Thymus (tissue), 11 donors: ENCODE data around the gene CYP2W1. TPM values are rescaled to one million over a fixed set of nuclear protein-coding genes. Genes with fewer than 3 reads are reported as not detected.

Experiments used
- DNase-seq, 9 donors: peaks; one replicate each; pipeline ENCODE4 v3.0.0-alpha.2; 2013; ENCODE audit warnings: low spot score in 9 of 9, low read depth in 6 of 9, missing footprints in 1 of 9
- H3K27ac ChIP-seq, 2 donors: one replicate each; pipeline ENCODE4 v1.5.1; 2013; ENCODE audit warnings: control low read depth in 1 of 2, low read depth in 1 of 2, low read length in 1 of 2, mild to moderate bottlenecking in 1 of 2, moderate library complexity in 1 of 2
- H3K27me3 ChIP-seq, 2 donors: one replicate each; pipeline ENCODE4 v1.5.1; 2013; ENCODE audit warnings: low read length in 1 of 2; ENCODE audit not compliant: control insufficient read depth in 2 of 2, insufficient read depth in 1 of 2
- H3K36me3 ChIP-seq, 2 donors: one replicate each; pipeline ENCODE4 v1.5.1; 2013; ENCODE audit warnings: low read length in 1 of 2, mild to moderate bottlenecking in 1 of 2, moderate library complexity in 1 of 2; ENCODE audit not compliant: control insufficient read depth in 2 of 2, insufficient read depth in 2 of 2
- H3K4me1 ChIP-seq, 2 donors: one replicate each; pipeline ENCODE4 v1.5.1; 2013; ENCODE audit warnings: low read length in 2 of 2; ENCODE audit not compliant: control insufficient read depth in 2 of 2, insufficient read depth in 2 of 2
- H3K4me3 ChIP-seq, 2 donors: one replicate each; pipeline ENCODE4 v1.5.1; 2013; ENCODE audit warnings: low read length in 2 of 2, control low read depth in 1 of 2, mild to moderate bottlenecking in 1 of 2
- H3K9me3 ChIP-seq, 2 donors: one replicate each; pipeline ENCODE4 v1.5.1; 2013; ENCODE audit warnings: low read length in 1 of 2, mild to moderate bottlenecking in 1 of 2; ENCODE audit not compliant: control insufficient read depth in 2 of 2, insufficient read depth in 1 of 2
- WGBS: extraction: QIAGEN DNeasy Blood & Tissue Kit; methylation state at CpG from one replicate; pipeline ENCODE4 v1.1.7; 2013; 5-methylcytosine and 5-hydroxymethylcytosine counted together
- polyA plus RNA-seq: library from polyadenylated mRNA; stranded (reverse); fragments of 200-250 nt; gene quantifications from one replicate; pipeline ENCODE4 v1.2.3, GENCODE V29; 2013
- total RNA-seq: library from RNA; stranded (reverse); fragments of 120-200 nt; gene quantifications from one replicate; pipeline ENCODE4 v1.2.4, GENCODE V29; 2013
- donor health status: healthy.

Gene CYP2W1
- total and polyA plus RNA-seq, 2 donors, result 0.09 to 0.48 TPM

GRCh38 chr7:966291-967069, 16.5 kb upstream of the CYP2W1 start:
- no peak overlapping the region for H3K4me3 ChIP-seq
- peaks cover 10 to 26% of the 10 kb centered on the region in 2 donors for H3K4me1 ChIP-seq
- no peak overlapping the region for H3K27ac ChIP-seq
- peaks cover 2 to 27% of the 10 kb centered on the region in 2 donors for H3K27me3 ChIP-seq
- peaks cover 42 to 44% of the 10 kb centered on the region in 2 donors for H3K36me3 ChIP-seq
- WGBS, result 90% methylated on average over 22 of the region's 22 CpGs
- H3K9me3 ChIP-seq, result no peaks in the 10 kb centered on the region
- no peak for DNase-seq

GRCh38 chr7:967361-968082, 15.5 kb upstream of the CYP2W1 start:
- Histone ChIP-seq H3K36me3 (peaks cover 51 to 52% of the 10 kb centered on the region in 2 donors), H3K27me3 (peaks cover 2 to 24% of the 10 kb centered on the region in 2 donors), H3K9me3 (no peaks in the 10 kb centered on the region), H3K4me3 (no peak overlapping the region), H3K4me1 (peaks cover 10 to 26% of the 10 kb centered on the region in 2 donors), H3K27ac (no peak overlapping the region)
- DNase-seq, result no peak
- 96% methylated on average over 39 of the region's 39 CpGs for WGBS

GRCh38 chr7:968205-969105, 14.5 kb upstream of the CYP2W1 start:
- Histone ChIP-seq H3K36me3 (peaks cover 56 to 58% of the 10 kb centered on the region in 2 donors), H3K4me1 (peaks cover 6 to 23% of the 10 kb centered on the region in 2 donors), H3K4me3 (no peak overlapping the region), H3K27ac (no peak overlapping the region), H3K9me3 (no peaks in the 10 kb centered on the region), H3K27me3 (peaks cover 2 to 14% of the 10 kb centered on the region in 2 donors)
- no peak for DNase-seq
- WGBS, result 97% methylated on average over 24 of the region's 24 CpGs

DNA sequence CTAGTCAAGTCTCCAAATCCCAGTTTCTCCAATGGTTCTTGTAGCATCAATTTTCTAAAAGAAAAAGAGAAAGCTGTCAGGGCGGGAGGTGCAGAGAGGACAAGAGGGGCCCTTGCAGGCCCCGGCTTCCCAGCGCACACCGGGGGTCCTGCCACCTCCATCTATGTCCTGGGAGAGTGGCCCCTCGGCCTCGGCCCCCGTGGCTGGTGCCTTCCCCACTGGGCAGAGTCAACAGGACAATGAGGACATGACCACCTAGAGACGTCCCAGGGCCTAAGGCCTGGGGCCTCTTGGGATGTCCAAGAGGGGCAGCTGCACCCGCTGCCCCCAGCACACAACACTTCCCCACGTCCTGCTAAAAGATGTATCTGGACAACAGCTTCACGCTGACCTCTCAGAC, 13.6 kb upstream of the CYP2W1 start:
- no peak overlapping the region for H3K27ac ChIP-seq
- WGBS, result 98% methylated on average over 11 of the region's 11 CpGs
- H3K27me3 ChIP-seq, result peaks cover 2 to 5% of the 10 kb centered on the region in 2 donors
- H3K9me3 ChIP-seq, result no peaks in the 10 kb centered on the region
- H3K4me3 ChIP-seq, result no peak overlapping the region
- H3K4me1 ChIP-seq, result peaks cover 8 to 20% of the 10 kb centered on the region in 2 donors
- no peak for DNase-seq
- peaks cover 56 to 58% of the 10 kb centered on the region in 2 donors for H3K36me3 ChIP-seq

DNA sequence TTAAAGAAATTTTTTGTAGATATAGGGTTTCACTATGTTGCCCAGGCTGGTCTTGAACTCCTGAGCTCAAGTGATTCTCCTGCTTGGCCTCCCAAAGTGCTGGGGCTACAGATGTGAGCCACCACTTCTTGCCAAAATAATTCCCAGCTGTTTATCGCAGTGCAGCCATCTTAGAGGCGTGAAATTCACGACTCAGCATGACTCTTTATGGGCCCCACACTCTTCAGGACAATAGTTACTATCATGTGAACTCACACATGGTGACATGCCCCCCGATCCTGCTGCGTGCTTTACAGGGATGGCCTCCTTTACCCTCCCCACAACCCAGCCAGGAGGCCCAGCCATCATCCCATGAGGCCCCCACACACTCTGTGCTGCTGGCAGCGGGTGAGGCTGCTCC, 12.2 kb upstream of the CYP2W1 start:
- Histone ChIP-seq H3K27me3 (no peaks in the 10 kb centered on the region), H3K4me1 (peaks cover 6 to 15% of the 10 kb centered on the region in 2 donors), H3K9me3 (no peaks in the 10 kb centered on the region), H3K36me3 (peaks cover 56 to 58% of the 10 kb centered on the region in 2 donors), H3K4me3 (no peak overlapping the region), H3K27ac (no peak overlapping the region)
- DNase-seq, result no peak
- WGBS, result 98% methylated on average over 6 of the region's 6 CpGs

- Histone ChIP-seq H3K27ac (no peak overlapping the region), H3K27me3 (no peaks in the 10 kb centered on the region), H3K4me3 (no peak overlapping the region), H3K4me1 (peaks cover 6 to 20% of the 10 kb centered on the region in 2 donors), H3K36me3 (peaks cover 49 to 54% of the 10 kb centered on the region in 2 donors), H3K9me3 (no peaks in the 10 kb centered on the region)
- no peak for DNase-seq
- WGBS, result 96% methylated on average over 12 of the region's 12 CpGs
Measured at GRCh38 chr7:972110-972509, 10.9 kb upstream of the CYP2W1 start.

DNA sequence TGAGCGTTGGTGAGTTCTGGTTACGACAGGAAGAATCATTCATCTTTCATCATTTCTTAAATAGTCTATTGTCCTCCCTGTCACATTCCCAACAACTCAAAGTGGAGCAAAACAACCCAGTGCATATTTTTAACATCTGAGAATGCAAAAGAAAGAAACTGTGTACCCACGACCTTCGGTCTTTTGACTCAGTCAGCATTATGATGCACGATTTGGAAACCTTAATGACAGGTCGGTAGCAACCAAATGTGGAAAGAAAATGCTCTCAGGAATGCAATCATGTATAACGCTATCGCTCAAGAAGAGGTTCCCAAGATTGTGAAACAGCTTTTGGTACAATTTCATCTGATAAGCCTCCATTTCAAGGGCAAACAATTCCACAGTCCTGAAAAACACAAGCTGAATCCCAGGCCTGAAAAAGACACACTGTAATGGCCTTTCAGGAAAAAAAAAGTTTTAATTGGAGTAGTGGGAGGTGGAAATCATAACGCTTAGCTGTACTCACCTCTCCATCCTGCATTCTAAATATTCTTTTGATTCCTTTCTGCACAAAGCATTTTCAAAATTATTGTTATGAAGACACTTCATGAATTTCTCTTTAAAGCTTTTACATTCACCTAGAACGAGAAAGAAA, 10.2 kb upstream of the CYP2W1 start:
- Histone ChIP-seq H3K9me3 (no peaks in the 10 kb centered on the region), H3K27ac (no peak overlapping the region), H3K4me1 (peaks cover 6 to 21% of the 10 kb centered on the region in 2 donors), H3K27me3 (no peaks in the 10 kb centered on the region), H3K36me3 (peaks cover 43 to 47% of the 10 kb centered on the region in 2 donors), H3K4me3 (no peak overlapping the region)
- 95% methylated on average over 10 of the region's 10 CpGs for WGBS
- no peak for DNase-seq

DNA sequence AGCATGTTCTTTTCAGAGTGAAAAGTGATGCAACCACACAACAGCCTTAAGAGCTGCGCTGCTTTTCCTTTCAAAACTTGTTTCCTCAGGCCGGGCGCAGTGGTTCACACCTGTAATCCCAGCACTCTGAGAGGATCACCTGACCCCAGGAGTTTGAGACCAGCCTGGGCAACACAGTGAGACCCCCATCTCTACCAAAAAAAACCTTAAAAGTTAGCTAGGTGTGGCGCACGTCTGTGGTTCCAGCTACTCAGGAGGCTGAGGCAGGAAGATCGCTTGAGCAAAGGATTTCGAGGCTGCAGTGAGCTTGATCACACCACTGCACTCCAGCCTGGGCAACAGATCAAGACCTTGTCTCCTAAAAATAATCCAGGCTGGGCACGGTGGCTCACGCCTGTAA, 9.7 kb upstream of the CYP2W1 start:
- H3K9me3 ChIP-seq, result no peaks in the 10 kb centered on the region
- no peak for DNase-seq
- H3K4me1 ChIP-seq, result peaks cover 6 to 21% of the 10 kb centered on the region in 2 donors
- no peak overlapping the region for H3K27ac ChIP-seq
- H3K4me3 ChIP-seq, result no peak overlapping the region
- peaks cover 38 to 42% of the 10 kb centered on the region in 2 donors for H3K36me3 ChIP-seq
- 97% methylated on average over 9 of the region's 9 CpGs for WGBS
- H3K27me3 ChIP-seq, result no peaks in the 10 kb centered on the region
